Trophoblast cell (in vitro differentiated cells and primary cell): ENCODE data around the gene ZNF132.

Source experiments
- DNase-seq, 2 donors: peaks; one replicate each; pipeline ENCODE4 v3.0.0-alpha.2; 2016
- H2AFZ ChIP-seq: 2 replicates; pipeline ENCODE4 v1.6.1; 2013; ENCODE audit warnings: low read length, moderate library complexity, mild to moderate bottlenecking; ENCODE audit not compliant: insufficient read depth, poor library complexity
- H2AK5ac ChIP-seq: 2 replicates; pipeline ENCODE4 v1.6.1; 2013; ENCODE audit warnings: mild to moderate bottlenecking, low read length
- H2BK120ac ChIP-seq: 2 replicates; pipeline ENCODE4 v1.6.1; 2013; ENCODE audit warnings: low read length, mild to moderate bottlenecking, moderate library complexity; ENCODE audit not compliant: insufficient read depth, poor library complexity
- H2BK12ac ChIP-seq: 2 replicates; pipeline ENCODE4 v1.6.1; 2013; ENCODE audit warnings: mild to moderate bottlenecking, low read length, moderate library complexity
- H2BK5ac ChIP-seq: 2 replicates; pipeline ENCODE4 v1.6.1; 2013; ENCODE audit warnings: low read length, low read depth, moderate library complexity, mild to moderate bottlenecking; ENCODE audit not compliant: poor library complexity
- H3K14ac ChIP-seq: 2 replicates; pipeline ENCODE4 v1.6.1; 2013; ENCODE audit warnings: mild to moderate bottlenecking, low read length
- H3K18ac ChIP-seq: 2 replicates; pipeline ENCODE4 v1.6.1; 2013; ENCODE audit warnings: mild to moderate bottlenecking, low read length
- H3K23ac ChIP-seq: 2 replicates; pipeline ENCODE4 v1.6.1; 2013; ENCODE audit warnings: low read length
- H3K27ac ChIP-seq: 2 replicates; pipeline ENCODE4 v1.5.1; 2013; ENCODE audit warnings: low read depth, mild to moderate bottlenecking, inconsistent platforms, low read length, moderate library complexity
- H3K27me3 ChIP-seq: 2 replicates; pipeline ENCODE4 v1.6.1; 2013; ENCODE audit warnings: inconsistent platforms, mild to moderate bottlenecking, low read length, moderate library complexity; ENCODE audit not compliant: insufficient read depth
- H3K36me3 ChIP-seq, 2 experiments: 1 replicate in 1 of 2; 2 replicates in 1 of 2; pipeline ENCODE4 v1.6.1; 2013; ENCODE audit warnings: low read length in 2 of 2, mild to moderate bottlenecking in 2 of 2, moderate library complexity in 1 of 2; ENCODE audit not compliant: insufficient read depth in 2 of 2, control insufficient read depth in 1 of 2
- H3K4ac ChIP-seq: 2 replicates; pipeline ENCODE4 v1.6.1; 2013; ENCODE audit warnings: low read depth, mild to moderate bottlenecking, low read length, moderate library complexity
- H3K4me1 ChIP-seq, 2 experiments: 1 replicate in 1 of 2; 2 replicates in 1 of 2; pipeline ENCODE4 v1.6.1; 2013; ENCODE audit warnings: low read length in 2 of 2, mild to moderate bottlenecking in 2 of 2, moderate library complexity in 1 of 2; ENCODE audit not compliant: insufficient read depth in 2 of 2, control insufficient read depth in 1 of 2
- H3K4me2 ChIP-seq: 2 replicates; pipeline ENCODE4 v1.6.1; 2013; ENCODE audit warnings: inconsistent platforms, mild to moderate bottlenecking, low read length, moderate library complexity
- H3K4me3 ChIP-seq: 2 replicates; pipeline ENCODE4 v1.5.1; 2013; ENCODE audit warnings: mild to moderate bottlenecking, low read depth, low read length, inconsistent platforms
- H3K79me1 ChIP-seq: one replicate; pipeline ENCODE4 v1.6.1; 2013; ENCODE audit warnings: low read length
- H3K79me2 ChIP-seq: 2 replicates; pipeline ENCODE4 v1.6.1; 2013; ENCODE audit warnings: low read length, mild to moderate bottlenecking; ENCODE audit not compliant: control insufficient read depth, insufficient read depth, poor library complexity
- H3K9ac ChIP-seq: 2 replicates; pipeline ENCODE4 v1.6.1; 2013; ENCODE audit warnings: mild to moderate bottlenecking, low read length
- H3K9me3 ChIP-seq: 2 replicates; pipeline ENCODE4 v1.6.1; 2013; ENCODE audit warnings: low read depth, mild to moderate bottlenecking, control low read depth, inconsistent platforms, low read length; ENCODE audit not compliant: insufficient read depth
- H4K12ac ChIP-seq: 2 replicates; pipeline ENCODE4 v1.6.1; 2013; ENCODE audit warnings: low read depth, mild to moderate bottlenecking, low read length, moderate library complexity
- H4K8ac ChIP-seq: 2 replicates; pipeline ENCODE4 v1.6.1; 2013; ENCODE audit warnings: low read depth, mild to moderate bottlenecking, low read length, moderate library complexity
- H4K91ac ChIP-seq: one replicate; pipeline ENCODE4 v1.6.1; 2013; ENCODE audit warnings: low read depth, mild to moderate bottlenecking, low read length, moderate library complexity
- WGBS: extraction: QIAGEN DNeasy Blood & Tissue Kit; methylation state at CpG from one replicate; pipeline ENCODE4 v1.1.7; 2013; ENCODE audit warnings: missing lambda C conversion rate; ENCODE audit not compliant: insufficient read length, insufficient coverage; ENCODE audit errors: extremely low coverage; 5-methylcytosine and 5-hydroxymethylcytosine counted together

The ZNF132 gene

GRCh38 chr19:58477871-58478270, 37.9 kb upstream of the ZNF132 start:
- Histone ChIP-seq H3K79me2 (peaks cover 3% of the 10 kb centered on the region), H4K12ac (no peak overlapping the region), H3K4ac (no peak overlapping the region), H3K79me1 (peaks cover 11% of the 10 kb centered on the region), H2BK5ac (no peak overlapping the region), H3K4me1 (peaks cover 7 to 13% of the 10 kb centered on the region in 2 experiments), H3K18ac (no peak overlapping the region), H3K36me3 (peaks cover 16 to 21% of the 10 kb centered on the region in 2 experiments), H3K9ac (no peak overlapping the region), H4K91ac (no peak overlapping the region), H3K4me3 (no peak overlapping the region), H3K14ac (no peak overlapping the region), H2BK12ac (no peak overlapping the region), H3K27me3 (no peaks in the 10 kb centered on the region), H2AK5ac (no peak overlapping the region), H3K4me2 (no peak overlapping the region), H3K9me3 (no peaks in the 10 kb centered on the region), H3K23ac (no peak overlapping the region), H4K8ac (no peak overlapping the region), H2AFZ (no peak overlapping the region), H2BK120ac (no peak overlapping the region), H3K27ac (no peak overlapping the region)
- no CpG with 5 or more reads among the region's 1 CpG for whole genome bisulfite sequencing
- no peak for DNase-seq

- WGBS = no CpG with 5 or more reads among the region's 15 CpGs
- peaks cover 11% of the 10 kb centered on the region for H3K79me1 ChIP-seq
- no peak overlapping the region for H2BK12ac ChIP-seq
- peak overlapping the region; percentile 98 for H3K4me2 ChIP-seq
- no peak overlapping the region for H2BK120ac ChIP-seq
- H2AK5ac ChIP-seq = no peak overlapping the region
- peak overlapping the region; percentile 6 for H2AFZ ChIP-seq
- H4K8ac ChIP-seq = peak overlapping the region; percentile 36
- peaks cover 24 to 28% of the 10 kb centered on the region in 2 experiments for H3K36me3 ChIP-seq
- peak overlapping the region; percentile 34 for H4K12ac ChIP-seq
- no peak overlapping the region for H3K23ac ChIP-seq
- DNase-seq = no peak
- no peak overlapping the region for H3K4me3 ChIP-seq
- no peak overlapping the region for H3K4ac ChIP-seq
- no peak overlapping the region for H3K14ac ChIP-seq
- no peaks in the 10 kb centered on the region for H3K27me3 ChIP-seq
- peaks cover 3% of the 10 kb centered on the region for H3K79me2 ChIP-seq
- no peak overlapping the region for H3K9ac ChIP-seq
- H4K91ac ChIP-seq = no peak overlapping the region
- H3K9me3 ChIP-seq = no peaks in the 10 kb centered on the region
- H3K4me1 ChIP-seq = peaks cover 7 to 13% of the 10 kb centered on the region in 2 experiments
- H2BK5ac ChIP-seq = no peak overlapping the region
- no peak overlapping the region for H3K27ac ChIP-seq
- H3K18ac ChIP-seq = no peak overlapping the region
Observed at GRCh38 chr19:58477130-58477529, 37.2 kb upstream of the ZNF132 start.

GRCh38 chr19:58476498-58477015, 36.6 kb upstream of the ZNF132 start:
- peak overlapping the region; percentile 65 for H3K14ac ChIP-seq
- peaks cover 11% of the 10 kb centered on the region for H3K79me1 ChIP-seq
- H3K18ac ChIP-seq = peak overlapping the region; percentile 50
- no peak overlapping the region for H3K23ac ChIP-seq
- no peaks in the 10 kb centered on the region for H3K27me3 ChIP-seq
- peaks cover 7 to 13% of the 10 kb centered on the region in 2 experiments for H3K4me1 ChIP-seq
- H2BK12ac ChIP-seq = no peak overlapping the region
- H4K8ac ChIP-seq = peak overlapping the region; percentile 78
- H2AFZ ChIP-seq = peak overlapping the region; percentile 84
- H3K9ac ChIP-seq = peak overlapping the region; percentile 81
- H4K91ac ChIP-seq = peak overlapping the region; percentile 52
- peak overlapping the region; percentile 87 for H3K27ac ChIP-seq
- peaks cover 30 to 34% of the 10 kb centered on the region in 2 experiments for H3K36me3 ChIP-seq
- H3K9me3 ChIP-seq = no peaks in the 10 kb centered on the region
- peak overlapping the region; percentile 16 for H2BK5ac ChIP-seq
- peak overlapping the region; percentile 53 for H3K4ac ChIP-seq
- peak overlapping the region; percentile 98 for H3K4me2 ChIP-seq
- H2BK120ac ChIP-seq = no peak overlapping the region
- WGBS = no CpG with 5 or more reads among the region's 27 CpGs
- peaks cover 3% of the 10 kb centered on the region for H3K79me2 ChIP-seq
- DNase-seq = peak in 1 of 2 donors; percentile 35
- peak overlapping the region; percentile 6 for H2AK5ac ChIP-seq
- H4K12ac ChIP-seq = peak overlapping the region; percentile 56
- peak overlapping the region; percentile 73 for H3K4me3 ChIP-seq

GRCh38 chr19:58475714-58476497, 36.0 kb upstream of the ZNF132 start, which contains the start of gene ZNF446:
Gene ZNF446, plus strand, starts transcription at chr19:58476352. Its CDS starts 867 bp downstream, at chr19:58477219.
- peak within 1 kb of the TSS; percentile 78 for H4K8ac ChIP-seq
- H3K4me1 ChIP-seq = peaks cover 7 to 13% of the 10 kb centered on the region in 2 experiments
- DNase-seq = peak; percentile 96 to 98
- peak within 1 kb of the TSS; percentile 65 for H3K14ac ChIP-seq
- H3K27me3 ChIP-seq = no peaks in the 10 kb centered on the region
- no peak within 1 kb of the TSS for H2BK12ac ChIP-seq
- peak within 1 kb of the TSS; percentile 84 for H2AFZ ChIP-seq
- H3K79me2 ChIP-seq = peaks cover 3% of the 10 kb centered on the region
- no peaks in the 10 kb centered on the region for H3K9me3 ChIP-seq
- peak within 1 kb of the TSS; percentile 73 for H3K4me3 ChIP-seq
- H4K91ac ChIP-seq = peak within 1 kb of the TSS; percentile 52
- no peak within 1 kb of the TSS for H3K23ac ChIP-seq
- H3K79me1 ChIP-seq = peaks cover 11% of the 10 kb centered on the region
- H3K4ac ChIP-seq = peak within 1 kb of the TSS; percentile 53
- H4K12ac ChIP-seq = peak within 1 kb of the TSS; percentile 72
- peak within 1 kb of the TSS; percentile 98 for H3K4me2 ChIP-seq
- H3K18ac ChIP-seq = peak within 1 kb of the TSS; percentile 50
- peak within 1 kb of the TSS; percentile 28 for H2BK120ac ChIP-seq
- peak within 1 kb of the TSS; percentile 87 for H3K27ac ChIP-seq
- peak within 1 kb of the TSS; percentile 62 for H2BK5ac ChIP-seq
- WGBS = no CpG with 5 or more reads among the region's 64 CpGs
- H3K36me3 ChIP-seq = peaks cover 27 to 33% of the 10 kb centered on the region in 2 experiments
- H3K9ac ChIP-seq = peak within 1 kb of the TSS; percentile 81
- H2AK5ac ChIP-seq = peak within 1 kb of the TSS; percentile 49
